GM13976 (cell line): ENCODE results near the gene PTPN2.
A peak's percentile ranks its signal among the peaks of the same experiment; 100 is the strongest.

Experiments
- DNase-seq: peaks from one replicate; pipeline ENCODE4 v3.0.0; 2012; ENCODE audit warnings: low spot score
- CTCF ChIP-seq: IDR thresholded peaks from 2 replicates; pipeline ENCODE4 v1.5.1; 2012; ENCODE audit warnings: borderline replicate concordance, mild to moderate bottlenecking; ENCODE audit not compliant: insufficient read depth; ENCODE audit errors: extremely low read depth, missing control alignments, control extremely low read depth
- in situ Hi-C: fragments of 300-500 bp; cut with MboI; formaldehyde crosslinking; loops from one replicate; pipeline ENCODE4 v1.12.0; 2022; ENCODE audit warnings: low sequenced_read_pairs, mixed read lengths, inconsistent platforms; ENCODE audit not compliant: unreplicated experiment

PTPN2 gene

GRCh38 chr18:12895626-12896025 lies 11.6 kb upstream of the PTPN2 start:
- in situ Hi-C loops, result loop anchor here (10.0 kb wide), 2 partner anchors 49 to 141 kb away; partner anchors contain the start of gene SEH1L
- no peak for DNase-seq
- no peak for TF ChIP-seq CTCF

- no peak for TF ChIP-seq CTCF
- no peak for DNase-seq
- in situ Hi-C loops, result loop anchor here (10.0 kb wide), 2 partner anchors 50 to 140 kb away; partner anchors contain the start of gene SEH1L
Measured at GRCh38 chr18:12895014-12895413, 11.0 kb upstream of the PTPN2 start.

GRCh38 chr18:12891561-12891960 lies 7.5 kb upstream of the PTPN2 start:
- no peak for TF ChIP-seq CTCF
- DNase-seq, result no peak
- in situ Hi-C loops, result loop anchor here (10.0 kb wide), 2 partner anchors 53 to 137 kb away; partner anchors contain the start of gene SEH1L

- TF ChIP-seq CTCF, result no peak
- DNase-seq, result no peak
- in situ Hi-C loops, result loop anchor here (10.0 kb wide), 2 partner anchors 54 to 136 kb away; partner anchors contain the start of gene SEH1L
Measured at GRCh38 chr18:12890964-12891363, 6.9 kb upstream of the PTPN2 start.

GRCh38 chr18:12886498-12887126 lies 2.6 kb upstream of the PTPN2 start:
- in situ Hi-C loops, result no loop called here
- TF ChIP-seq CTCF, result peak; percentile 28
- no peak for DNase-seq

- peak; percentile 37 for DNase-seq
- TF ChIP-seq CTCF, result no peak
- in situ Hi-C loops, result no loop called here
Measured at GRCh38 chr18:12885500-12885899, 1.5 kb upstream of the PTPN2 start.
